ENCODE data around the gene PARD3.

The PARD3 gene

GRCh38 chr10:34134602-34135001 lies 680.5 kb downstream of the PARD3 start:
- H3K9me3 Mint-ChIP-seq, result peaks cover 5% of the 10 kb centered on the region
- no peak overlapping the region for H3K4me3 Mint-ChIP-seq
- H3K27me3 Mint-ChIP-seq, result no peaks in the 10 kb centered on the region
- no peaks in the 10 kb centered on the region for H3K4me1 Mint-ChIP-seq
- DNase-seq (ENCODE audit: low spot score in 2 of 2), result no peak
- no peaks in the 10 kb centered on the region for H3K36me3 Mint-ChIP-seq
- no peak overlapping the region for H3K27ac Mint-ChIP-seq
- no peak for ATAC-seq (ENCODE audit: low read depth)

GRCh38 chr10:34133406-34133805 lies 681.7 kb downstream of the PARD3 start:
- Mint-ChIP-seq H3K9me3 (peaks cover 5% of the 10 kb centered on the region), H3K36me3 (no peaks in the 10 kb centered on the region), H3K4me3 (no peak overlapping the region), H3K27ac (no peak overlapping the region), H3K4me1 (no peaks in the 10 kb centered on the region), H3K27me3 (no peaks in the 10 kb centered on the region)
- ATAC-seq (ENCODE audit: low read depth) (no peak), DNase-seq (ENCODE audit: low spot score in 2 of 2) (no peak)

GRCh38 chr10:34131152-34131551 lies 683.9 kb downstream of the PARD3 start:
- ATAC-seq (ENCODE audit: low read depth) (no peak), DNase-seq (ENCODE audit: low spot score in 2 of 2) (no peak)
- Mint-ChIP-seq H3K4me1 (no peaks in the 10 kb centered on the region), H3K27me3 (no peaks in the 10 kb centered on the region), H3K9me3 (peaks cover 5% of the 10 kb centered on the region), H3K36me3 (no peaks in the 10 kb centered on the region), H3K27ac (no peak overlapping the region), H3K4me3 (no peak overlapping the region)

- no peaks in the 10 kb centered on the region for H3K36me3 Mint-ChIP-seq
- no peak overlapping the region for H3K27ac Mint-ChIP-seq
- no peaks in the 10 kb centered on the region for H3K4me1 Mint-ChIP-seq
- ATAC-seq (ENCODE audit: low read depth), result no peak
- peaks cover 5% of the 10 kb centered on the region for H3K9me3 Mint-ChIP-seq
- no peak overlapping the region for H3K4me3 Mint-ChIP-seq
- no peaks in the 10 kb centered on the region for H3K27me3 Mint-ChIP-seq
- DNase-seq (ENCODE audit: low spot score in 2 of 2), result no peak
Observed at GRCh38 chr10:34127676-34128075, 687.4 kb downstream of the PARD3 start.

- Mint-ChIP-seq H3K27me3 (no peaks in the 10 kb centered on the region), H3K4me1 (no peaks in the 10 kb centered on the region), H3K36me3 (no peaks in the 10 kb centered on the region), H3K9me3 (peaks cover 5% of the 10 kb centered on the region), H3K4me3 (no peak overlapping the region), H3K27ac (no peak overlapping the region)
- DNase-seq (ENCODE audit: low spot score in 2 of 2) (no peak), ATAC-seq (ENCODE audit: low read depth) (no peak)
Observed at GRCh38 chr10:34126371-34127151, 688.5 kb downstream of the PARD3 start.

GRCh38 chr10:34125702-34126101 lies 689.4 kb downstream of the PARD3 start:
- Mint-ChIP-seq H3K9me3 (peaks cover 3% of the 10 kb centered on the region), H3K27ac (no peak overlapping the region), H3K4me3 (no peak overlapping the region), H3K27me3 (no peaks in the 10 kb centered on the region), H3K4me1 (no peaks in the 10 kb centered on the region), H3K36me3 (no peaks in the 10 kb centered on the region)
- no peak for ATAC-seq (ENCODE audit: low read depth)
- no peak for DNase-seq (ENCODE audit: low spot score in 2 of 2)

- no peaks in the 10 kb centered on the region for H3K9me3 Mint-ChIP-seq
- no peaks in the 10 kb centered on the region for H3K4me1 Mint-ChIP-seq
- DNase-seq (ENCODE audit: low spot score in 2 of 2) (no peak), ATAC-seq (ENCODE audit: low read depth) (no peak)
- no peak overlapping the region for H3K27ac Mint-ChIP-seq
- no peaks in the 10 kb centered on the region for H3K27me3 Mint-ChIP-seq
- H3K4me3 Mint-ChIP-seq, result no peak overlapping the region
- H3K36me3 Mint-ChIP-seq, result no peaks in the 10 kb centered on the region
Observed at GRCh38 chr10:34124522-34125035, 690.5 kb downstream of the PARD3 start.

GRCh38 chr10:34121781-34122622 lies 693.1 kb downstream of the PARD3 start:
- no peaks in the 10 kb centered on the region for H3K27me3 Mint-ChIP-seq
- no peak overlapping the region for H3K27ac Mint-ChIP-seq
- H3K36me3 Mint-ChIP-seq, result no peaks in the 10 kb centered on the region
- no peak for ATAC-seq (ENCODE audit: low read depth)
- H3K4me1 Mint-ChIP-seq, result no peaks in the 10 kb centered on the region
- H3K9me3 Mint-ChIP-seq, result no peaks in the 10 kb centered on the region
- no peak overlapping the region for H3K4me3 Mint-ChIP-seq
- DNase-seq (ENCODE audit: low spot score in 2 of 2), result no peak

- no peak overlapping the region for H3K4me3 Mint-ChIP-seq
- H3K4me1 Mint-ChIP-seq, result no peaks in the 10 kb centered on the region
- DNase-seq (ENCODE audit: low spot score in 2 of 2) (no peak), ATAC-seq (ENCODE audit: low read depth) (no peak)
- H3K9me3 Mint-ChIP-seq, result no peaks in the 10 kb centered on the region
- no peaks in the 10 kb centered on the region for H3K27me3 Mint-ChIP-seq
- no peaks in the 10 kb centered on the region for H3K36me3 Mint-ChIP-seq
- H3K27ac Mint-ChIP-seq, result no peak overlapping the region
Observed at GRCh38 chr10:34121125-34121753, 693.9 kb downstream of the PARD3 start.

GRCh38 chr10:34119456-34119855 lies 695.6 kb downstream of the PARD3 start:
- Mint-ChIP-seq H3K27me3 (no peaks in the 10 kb centered on the region), H3K36me3 (no peaks in the 10 kb centered on the region), H3K27ac (no peak overlapping the region), H3K9me3 (no peaks in the 10 kb centered on the region), H3K4me1 (no peaks in the 10 kb centered on the region), H3K4me3 (no peak overlapping the region)
- DNase-seq (ENCODE audit: low spot score in 2 of 2) (no peak), ATAC-seq (ENCODE audit: low read depth) (no peak)

GRCh38 chr10:34116681-34117271 lies 698.3 kb downstream of the PARD3 start:
- no peak for DNase-seq (ENCODE audit: low spot score in 2 of 2)

GRCh38 chr10:34116220-34116641 lies 698.9 kb downstream of the PARD3 start:
- Mint-ChIP-seq H3K36me3 (no peaks in the 10 kb centered on the region), H3K27me3 (no peaks in the 10 kb centered on the region), H3K27ac (no peak overlapping the region), H3K9me3 (no peaks in the 10 kb centered on the region), H3K4me1 (no peaks in the 10 kb centered on the region), H3K4me3 (no peak overlapping the region)
- ATAC-seq (ENCODE audit: low read depth), result no peak
- no peak for DNase-seq (ENCODE audit: low spot score in 2 of 2)

More at GRCh38 chr10:34116681-34117271, 698.3 kb downstream of the PARD3 start:
- H3K27me3 Mint-ChIP-seq, result no peaks in the 10 kb centered on the region
- H3K4me3 Mint-ChIP-seq, result no peak overlapping the region
- H3K36me3 Mint-ChIP-seq, result no peaks in the 10 kb centered on the region
- H3K27ac Mint-ChIP-seq, result no peak overlapping the region
- H3K4me1 Mint-ChIP-seq, result no peaks in the 10 kb centered on the region
- no peak for ATAC-seq (ENCODE audit: low read depth)
- H3K9me3 Mint-ChIP-seq, result no peaks in the 10 kb centered on the region

GRCh38 chr10:34114914-34115313 lies 700.2 kb downstream of the PARD3 start:
- Mint-ChIP-seq H3K4me1 (no peaks in the 10 kb centered on the region), H3K27me3 (no peaks in the 10 kb centered on the region), H3K36me3 (no peaks in the 10 kb centered on the region), H3K4me3 (no peak overlapping the region), H3K9me3 (no peaks in the 10 kb centered on the region), H3K27ac (no peak overlapping the region)
- no peak for DNase-seq (ENCODE audit: low spot score in 2 of 2)
- ATAC-seq (ENCODE audit: low read depth), result no peak
